ENCODE results near the gene EDC4. TPM values are rescaled to one million over a fixed set of nuclear protein-coding genes. Genes with fewer than 3 reads are reported as not detected.

Gene EDC4, protein sequence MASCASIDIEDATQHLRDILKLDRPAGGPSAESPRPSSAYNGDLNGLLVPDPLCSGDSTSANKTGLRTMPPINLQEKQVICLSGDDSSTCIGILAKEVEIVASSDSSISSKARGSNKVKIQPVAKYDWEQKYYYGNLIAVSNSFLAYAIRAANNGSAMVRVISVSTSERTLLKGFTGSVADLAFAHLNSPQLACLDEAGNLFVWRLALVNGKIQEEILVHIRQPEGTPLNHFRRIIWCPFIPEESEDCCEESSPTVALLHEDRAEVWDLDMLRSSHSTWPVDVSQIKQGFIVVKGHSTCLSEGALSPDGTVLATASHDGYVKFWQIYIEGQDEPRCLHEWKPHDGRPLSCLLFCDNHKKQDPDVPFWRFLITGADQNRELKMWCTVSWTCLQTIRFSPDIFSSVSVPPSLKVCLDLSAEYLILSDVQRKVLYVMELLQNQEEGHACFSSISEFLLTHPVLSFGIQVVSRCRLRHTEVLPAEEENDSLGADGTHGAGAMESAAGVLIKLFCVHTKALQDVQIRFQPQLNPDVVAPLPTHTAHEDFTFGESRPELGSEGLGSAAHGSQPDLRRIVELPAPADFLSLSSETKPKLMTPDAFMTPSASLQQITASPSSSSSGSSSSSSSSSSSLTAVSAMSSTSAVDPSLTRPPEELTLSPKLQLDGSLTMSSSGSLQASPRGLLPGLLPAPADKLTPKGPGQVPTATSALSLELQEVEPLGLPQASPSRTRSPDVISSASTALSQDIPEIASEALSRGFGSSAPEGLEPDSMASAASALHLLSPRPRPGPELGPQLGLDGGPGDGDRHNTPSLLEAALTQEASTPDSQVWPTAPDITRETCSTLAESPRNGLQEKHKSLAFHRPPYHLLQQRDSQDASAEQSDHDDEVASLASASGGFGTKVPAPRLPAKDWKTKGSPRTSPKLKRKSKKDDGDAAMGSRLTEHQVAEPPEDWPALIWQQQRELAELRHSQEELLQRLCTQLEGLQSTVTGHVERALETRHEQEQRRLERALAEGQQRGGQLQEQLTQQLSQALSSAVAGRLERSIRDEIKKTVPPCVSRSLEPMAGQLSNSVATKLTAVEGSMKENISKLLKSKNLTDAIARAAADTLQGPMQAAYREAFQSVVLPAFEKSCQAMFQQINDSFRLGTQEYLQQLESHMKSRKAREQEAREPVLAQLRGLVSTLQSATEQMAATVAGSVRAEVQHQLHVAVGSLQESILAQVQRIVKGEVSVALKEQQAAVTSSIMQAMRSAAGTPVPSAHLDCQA (N-terminal part only)
- 48.4 and 60.5 TPM in 2 replicates for total RNA-seq

DNA sequence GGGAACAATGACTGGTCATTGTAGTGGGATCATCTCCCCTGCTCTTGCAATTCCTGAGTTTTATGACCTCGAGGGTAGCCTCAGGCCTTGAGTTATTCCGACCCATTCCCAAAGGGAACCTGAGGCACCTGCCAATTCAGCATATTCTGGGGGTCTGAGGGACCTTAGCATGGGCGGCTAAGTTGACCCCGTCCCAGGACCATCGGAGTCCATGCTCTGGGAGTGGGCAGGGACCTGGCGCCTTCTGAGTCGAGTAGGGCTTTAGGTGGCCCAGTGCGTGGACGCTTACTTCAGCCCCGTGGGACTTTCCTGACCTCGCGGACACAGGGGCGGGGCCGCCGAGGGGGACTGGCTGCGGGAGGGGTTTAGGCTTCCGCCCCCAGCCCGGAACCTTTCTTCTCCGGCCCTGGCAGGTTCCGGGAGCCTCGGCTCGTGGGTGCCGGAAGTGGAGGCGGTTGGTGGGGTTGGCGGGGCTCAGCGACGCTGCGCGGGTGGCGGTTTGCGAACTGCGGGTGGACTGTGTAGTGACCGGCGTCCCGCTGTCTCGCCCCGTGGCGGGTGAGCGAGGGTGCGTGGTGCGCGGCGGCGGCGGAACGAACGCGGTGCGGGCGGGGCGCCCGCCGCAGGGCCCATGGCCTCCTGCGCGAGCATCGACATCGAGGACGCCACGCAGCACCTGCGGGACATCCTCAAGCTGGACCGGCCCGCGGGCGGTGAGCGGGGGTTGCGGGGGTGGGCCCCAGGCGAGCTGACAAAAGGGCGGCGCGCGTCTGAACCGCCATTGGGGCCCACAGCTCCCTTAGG lies at the start of gene EDC4:
Gene EDC4 (plus strand): TSS at position 422 of the 804 bp plus-strand sequence. CDS start 210 bp downstream, at position 632.
- Histone ChIP-seq H3K27me3 (ENCODE audit: control insufficient read depth, insufficient read depth, low read length) (no peaks in the 10 kb centered on the region), H3K4me3 (ENCODE audit: low read depth, low read length) (peak within 1 kb of the TSS; percentile 80), H3K36me3 (ENCODE audit: control insufficient read depth, insufficient read depth, low read length) (peaks cover 4% of the 10 kb centered on the region)
- TF ChIP-seq, protein P1, sequence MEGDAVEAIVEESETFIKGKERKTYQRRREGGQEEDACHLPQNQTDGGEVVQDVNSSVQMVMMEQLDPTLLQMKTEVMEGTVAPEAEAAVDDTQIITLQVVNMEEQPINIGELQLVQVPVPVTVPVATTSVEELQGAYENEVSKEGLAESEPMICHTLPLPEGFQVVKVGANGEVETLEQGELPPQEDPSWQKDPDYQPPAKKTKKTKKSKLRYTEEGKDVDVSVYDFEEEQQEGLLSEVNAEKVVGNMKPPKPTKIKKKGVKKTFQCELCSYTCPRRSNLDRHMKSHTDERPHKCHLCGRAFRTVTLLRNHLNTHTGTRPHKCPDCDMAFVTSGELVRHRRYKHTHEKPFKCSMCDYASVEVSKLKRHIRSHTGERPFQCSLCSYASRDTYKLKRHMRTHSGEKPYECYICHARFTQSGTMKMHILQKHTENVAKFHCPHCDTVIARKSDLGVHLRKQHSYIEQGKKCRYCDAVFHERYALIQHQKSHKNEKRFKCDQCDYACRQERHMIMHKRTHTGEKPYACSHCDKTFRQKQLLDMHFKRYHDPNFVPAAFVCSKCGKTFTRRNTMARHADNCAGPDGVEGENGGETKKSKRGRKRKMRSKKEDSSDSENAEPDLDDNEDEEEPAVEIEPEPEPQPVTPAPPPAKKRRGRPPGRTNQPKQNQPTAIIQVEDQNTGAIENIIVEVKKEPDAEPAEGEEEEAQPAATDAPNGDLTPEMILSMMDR (IDR thresholded peaks at IDR 0.05; ENCODE audit: insufficient read depth, low read length, poor library complexity, severe bottlenecking): no peak
- DNase-seq (ENCODE audit: low read depth): no peak

DNA sequence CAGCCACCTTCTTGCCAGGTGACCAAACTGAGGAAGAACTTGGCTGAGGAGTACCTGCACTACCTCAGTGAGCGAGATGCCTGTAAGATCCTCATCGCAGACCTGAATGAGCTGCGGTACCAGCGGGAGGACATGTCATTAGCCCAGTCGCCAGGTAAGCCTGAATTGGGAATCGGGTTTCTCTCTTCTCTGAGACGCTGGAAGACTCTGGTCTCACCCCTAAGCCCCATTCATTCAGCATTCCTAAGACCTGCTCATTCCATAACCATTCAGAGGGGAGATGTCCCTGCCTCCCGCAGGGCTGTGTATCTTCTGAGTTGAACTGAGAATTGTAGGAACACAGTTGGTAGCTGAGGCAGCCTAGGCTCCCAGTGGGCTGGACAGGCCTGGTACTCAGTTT lies 47.7 kb upstream of the EDC4 start:
- TF ChIP-seq, protein P1 (IDR thresholded peaks at IDR 0.05; ENCODE audit: insufficient read depth, low read length, poor library complexity, severe bottlenecking): no peak
- Histone ChIP-seq H3K4me3 (ENCODE audit: low read depth, low read length) (no peak overlapping the region), H3K27me3 (ENCODE audit: control insufficient read depth, insufficient read depth, low read length) (no peaks in the 10 kb centered on the region), H3K36me3 (ENCODE audit: control insufficient read depth, insufficient read depth, low read length) (no peaks in the 10 kb centered on the region)
- no peak for DNase-seq (ENCODE audit: low read depth)

DNA sequence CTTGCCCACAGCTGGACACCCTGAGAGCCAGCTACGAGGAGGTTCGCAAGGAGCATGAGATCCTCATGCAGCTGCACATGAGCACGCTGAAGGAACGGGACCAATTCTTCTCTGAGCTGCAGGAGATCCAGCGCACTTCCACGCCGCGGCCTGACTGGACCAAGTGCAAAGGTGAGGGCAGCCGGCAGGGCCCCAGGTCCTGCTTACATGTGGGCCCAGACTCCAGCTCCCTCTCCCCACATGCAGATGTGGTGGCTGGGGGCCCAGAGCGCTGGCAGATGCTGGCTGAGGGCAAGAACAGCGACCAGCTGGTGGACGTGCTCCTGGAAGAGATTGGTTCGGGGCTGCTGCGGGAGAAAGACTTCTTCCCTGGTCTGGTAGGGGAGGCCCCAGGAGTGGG lies 46.9 kb upstream of the EDC4 start:
- Histone ChIP-seq H3K36me3 (ENCODE audit: control insufficient read depth, insufficient read depth, low read length) (no peaks in the 10 kb centered on the region), H3K4me3 (ENCODE audit: low read depth, low read length) (no peak overlapping the region), H3K27me3 (ENCODE audit: control insufficient read depth, insufficient read depth, low read length) (no peaks in the 10 kb centered on the region)
- DNase-seq (ENCODE audit: low read depth): no peak
- TF ChIP-seq, protein P1 (IDR thresholded peaks at IDR 0.05; ENCODE audit: insufficient read depth, low read length, poor library complexity, severe bottlenecking): no peak

DNA sequence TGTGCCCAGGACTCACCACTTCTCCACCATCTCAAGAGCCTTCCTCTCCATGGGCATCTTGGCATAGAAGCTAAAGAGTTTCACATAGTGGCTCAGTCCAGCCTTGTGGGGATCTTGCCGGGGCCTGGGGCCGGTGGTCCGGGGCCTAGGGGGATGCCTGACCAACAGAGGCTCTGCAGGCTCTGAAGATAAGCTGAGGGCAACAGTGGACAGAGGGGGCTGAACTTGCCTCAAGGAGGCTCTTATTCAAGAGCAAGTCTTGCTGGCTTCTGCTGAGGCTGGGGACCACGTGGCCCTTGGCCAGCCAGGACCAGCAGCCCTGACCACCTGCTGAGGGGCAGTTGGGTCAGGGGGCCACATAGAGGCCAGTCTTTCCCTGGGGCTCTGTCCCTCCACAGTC lies 44.2 kb upstream of the EDC4 start:
- Histone ChIP-seq H3K36me3 (ENCODE audit: control insufficient read depth, insufficient read depth, low read length) (no peaks in the 10 kb centered on the region), H3K4me3 (ENCODE audit: low read depth, low read length) (no peak overlapping the region), H3K27me3 (ENCODE audit: control insufficient read depth, insufficient read depth, low read length) (no peaks in the 10 kb centered on the region)
- DNase-seq (ENCODE audit: low read depth): no peak
- TF ChIP-seq, protein P1 (IDR thresholded peaks at IDR 0.05; ENCODE audit: insufficient read depth, low read length, poor library complexity, severe bottlenecking): no peak

DNA sequence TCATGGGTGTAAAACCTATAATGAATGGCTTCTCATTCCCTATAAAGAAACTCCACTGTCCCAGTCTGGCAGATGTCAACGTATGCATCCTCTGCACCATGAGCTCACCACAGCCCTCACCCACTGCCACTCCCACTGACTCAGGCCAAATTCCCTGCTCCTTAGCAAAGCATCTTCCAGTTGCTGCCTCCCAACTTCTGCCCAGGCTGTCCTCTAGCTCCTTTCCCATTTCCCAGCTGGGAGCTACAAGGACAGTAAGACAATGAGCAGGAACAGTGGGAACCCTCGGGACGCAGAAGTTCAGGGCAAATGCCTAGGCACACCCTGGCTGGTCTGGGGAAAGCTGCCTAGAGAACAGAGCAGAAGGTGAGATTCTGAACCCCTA lies 39.8 kb upstream of the EDC4 start:
- TF ChIP-seq, protein P1 (IDR thresholded peaks at IDR 0.05; ENCODE audit: insufficient read depth, low read length, poor library complexity, severe bottlenecking): no peak
- DNase-seq (ENCODE audit: low read depth): no peak
- no peaks in the 10 kb centered on the region for H3K27me3 ChIP-seq (ENCODE audit: control insufficient read depth, insufficient read depth, low read length)
- peak overlapping the region; percentile 70 for H3K4me3 ChIP-seq (ENCODE audit: low read depth, low read length)
- H3K36me3 ChIP-seq (ENCODE audit: control insufficient read depth, insufficient read depth, low read length): no peaks in the 10 kb centered on the region
